WTC11 (cell line): ENCODE measurements around the gene SDK2.

Experiments used
- AFF4 ChIP-seq: sonication (generic); formaldehyde crosslinking; IDR thresholded peaks from 2 replicates; pipeline ENCODE4 v1.8.1; 2023; ENCODE audit warnings: mild to moderate bottlenecking, missing genetic modification reagents, borderline replicate concordance
- ATF6 ChIP-seq: sonication (generic); formaldehyde crosslinking; IDR thresholded peaks from 2 replicates; pipeline ENCODE4 v1.8.1; 2023; ENCODE audit warnings: mild to moderate bottlenecking, missing genetic modification reagents
- CREB1 ChIP-seq: sonication (generic); formaldehyde crosslinking; IDR thresholded peaks from 2 replicates; pipeline ENCODE4 v1.8.0; 2023; ENCODE audit warnings: mild to moderate bottlenecking, missing genetic modification reagents
- CTCF ChIP-seq: fragments of 200-600 bp; IDR thresholded peaks from 2 replicates; pipeline ENCODE4 v1.8.0; 2022; ENCODE audit warnings: antibody characterized with exemption
- ETV6 ChIP-seq: sonication (generic); formaldehyde crosslinking; IDR thresholded peaks from 2 replicates; pipeline ENCODE4 v1.8.1; 2022; ENCODE audit warnings: mild to moderate bottlenecking, missing genetic modification reagents
- FOXJ3 ChIP-seq: sonication (generic); formaldehyde crosslinking; IDR thresholded peaks from 2 replicates; pipeline ENCODE4 v1.9.0; 2021; ENCODE audit warnings: missing genetic modification reagents, mild to moderate bottlenecking, borderline replicate concordance
- GABPB1 ChIP-seq: sonication (generic); formaldehyde crosslinking; IDR thresholded peaks from 2 replicates; pipeline ENCODE4 v1.8.1; 2023; ENCODE audit warnings: mild to moderate bottlenecking, missing genetic modification reagents
- HMGXB4 ChIP-seq: sonication (generic); formaldehyde crosslinking; IDR thresholded peaks from 2 replicates; pipeline ENCODE4 v1.8.1; 2023; ENCODE audit warnings: mild to moderate bottlenecking, moderate library complexity, missing genetic modification reagents
- JUN ChIP-seq: sonication (generic); formaldehyde crosslinking; IDR thresholded peaks from 2 replicates; pipeline ENCODE4 v1.8.0; 2023; ENCODE audit warnings: mild to moderate bottlenecking, missing genetic modification reagents
- NR3C1 ChIP-seq: sonication (generic); formaldehyde crosslinking; conservative IDR thresholded peaks from 2 replicates; pipeline ENCODE4 v1.8.1; 2023; ENCODE audit warnings: low read depth, mild to moderate bottlenecking, missing genetic modification reagents
- SP1 ChIP-seq: sonication (generic); formaldehyde crosslinking; conservative IDR thresholded peaks from 2 replicates; pipeline ENCODE4 v1.8.1; 2022; ENCODE audit warnings: missing genetic modification reagents
- USF2 ChIP-seq: sonication (generic); formaldehyde crosslinking; IDR thresholded peaks from 2 replicates; pipeline ENCODE4 v1.8.1; 2023; ENCODE audit warnings: mild to moderate bottlenecking, missing genetic modification reagents, moderate library complexity
- ZBTB21 ChIP-seq: sonication (generic); formaldehyde crosslinking; IDR thresholded peaks from 2 replicates; pipeline ENCODE4 v1.8.1; 2023; ENCODE audit warnings: mild to moderate bottlenecking, missing genetic modification reagents, borderline replicate concordance
- ZBTB43 ChIP-seq: sonication (generic); formaldehyde crosslinking; IDR thresholded peaks from 2 replicates; pipeline ENCODE4 v1.8.1; 2023; ENCODE audit warnings: mild to moderate bottlenecking, missing genetic modification reagents

GRCh38 chr17:73614256-73614655, 30.0 kb downstream of the SDK2 start:
- TF ChIP-seq USF2 (CRISPR knock-in tag) (no peak), CTCF (no peak), CREB1 (CRISPR knock-in tag) (no peak), ZBTB21 (no peak), JUN (no peak), NR3C1 (CRISPR knock-in tag) (no peak), ATF6 (CRISPR knock-in tag) (no peak), GABPB1 (CRISPR knock-in tag) (no peak), ZBTB43 (CRISPR knock-in tag) (no peak), ETV6 (no peak), AFF4 (CRISPR knock-in tag) (no peak), SP1 (CRISPR knock-in tag) (no peak), FOXJ3 (CRISPR knock-in tag) (no peak), HMGXB4 (CRISPR knock-in tag) (no peak)
